Measurements from ENCODE around the gene TEX14.
"Not testable (repeated sequence)": the region's sequence is repeated elsewhere in the genome, so short reads cannot be mapped to it uniquely, and the experiment has no call there.

DNA sequence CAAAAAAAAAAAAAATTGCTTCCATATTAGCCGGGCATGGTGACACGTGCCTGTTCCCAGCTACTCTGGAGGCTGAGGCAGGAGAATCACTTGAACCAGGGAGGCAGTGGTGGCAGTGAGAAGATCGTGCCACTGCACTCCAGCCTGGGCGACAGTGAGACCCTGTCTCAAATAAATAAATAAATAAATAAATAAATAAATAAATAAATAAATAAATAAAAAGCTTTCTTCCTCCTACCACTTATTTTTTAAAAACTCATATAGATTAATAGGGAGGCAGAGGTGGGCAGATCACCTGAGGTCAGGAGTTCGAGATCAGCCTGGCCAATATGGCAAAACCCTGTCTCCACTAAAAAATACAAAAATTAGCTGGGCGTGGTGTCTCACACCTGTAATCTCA, 7.4 kb downstream of the TEX14 start:
- not testable (repeated sequence) for TF ChIP-seq POLR2A (IDR thresholded peaks at IDR 0.05)
- TF ChIP-seq, protein P1, sequence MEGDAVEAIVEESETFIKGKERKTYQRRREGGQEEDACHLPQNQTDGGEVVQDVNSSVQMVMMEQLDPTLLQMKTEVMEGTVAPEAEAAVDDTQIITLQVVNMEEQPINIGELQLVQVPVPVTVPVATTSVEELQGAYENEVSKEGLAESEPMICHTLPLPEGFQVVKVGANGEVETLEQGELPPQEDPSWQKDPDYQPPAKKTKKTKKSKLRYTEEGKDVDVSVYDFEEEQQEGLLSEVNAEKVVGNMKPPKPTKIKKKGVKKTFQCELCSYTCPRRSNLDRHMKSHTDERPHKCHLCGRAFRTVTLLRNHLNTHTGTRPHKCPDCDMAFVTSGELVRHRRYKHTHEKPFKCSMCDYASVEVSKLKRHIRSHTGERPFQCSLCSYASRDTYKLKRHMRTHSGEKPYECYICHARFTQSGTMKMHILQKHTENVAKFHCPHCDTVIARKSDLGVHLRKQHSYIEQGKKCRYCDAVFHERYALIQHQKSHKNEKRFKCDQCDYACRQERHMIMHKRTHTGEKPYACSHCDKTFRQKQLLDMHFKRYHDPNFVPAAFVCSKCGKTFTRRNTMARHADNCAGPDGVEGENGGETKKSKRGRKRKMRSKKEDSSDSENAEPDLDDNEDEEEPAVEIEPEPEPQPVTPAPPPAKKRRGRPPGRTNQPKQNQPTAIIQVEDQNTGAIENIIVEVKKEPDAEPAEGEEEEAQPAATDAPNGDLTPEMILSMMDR (IDR thresholded peaks at IDR 0.05): not testable (repeated sequence)

Measured in heart left ventricle (tissue), 13 donors.